Measurements from ENCODE around the gene HNF4A.

GRCh38 chr20:44457016-44457415 is 101.5 kb downstream of the HNF4A start:
- TF ChIP-seq ZNF274 (IDR thresholded peaks at IDR 0.05; ENCODE audit: low read depth, low read length) (no peak), SUZ12 (IDR thresholded peaks at IDR 0.05; ENCODE audit: extremely low read depth, insufficient read depth, insufficient read length) (no peak), YY1 (IDR thresholded peaks at IDR 0.05; ENCODE audit: insufficient read depth, insufficient read length) (no peak)

All from NT2/D1 (cell line).